Transverse colon (tissue), 4 donors: ENCODE data around the gene G6PC2.

Experiments
- CTCF ChIP-seq, 5 experiments: fragments of 200-600 bp in 3 of 5; fragments of 450-650 bp in 2 of 5; sonication (generic) in 3 of 5; IDR thresholded peaks; 1 replicate in 2 of 5; 2 replicates in 3 of 5; pipeline ENCODE4 v1.5.1; 2016 to 2017; ENCODE audit warnings: antibody characterized with exemption in 5 of 5, inconsistent platforms in 3 of 5, mild to moderate bottlenecking in 2 of 5, moderate library complexity in 1 of 5
- POLR2A ChIP-seq: fragments of 450-650 bp; IDR thresholded peaks from one replicate; pipeline ENCODE4 v1.6.1; 2016; ENCODE audit warnings: antibody characterized with exemption, mild to moderate bottlenecking, moderate library complexity
- POLR2AphosphoS5 ChIP-seq, 3 donors: sonication (generic); formaldehyde crosslinking; IDR thresholded peaks; one replicate each; pipeline ENCODE4 v1.6.1; 2016; ENCODE audit warnings: antibody characterized with exemption in 3 of 3

GRCh38 chr2:168926621-168927386 is 25.7 kb downstream of the G6PC2 start:
- TF ChIP-seq CTCF (IDR thresholded peaks at IDR 0.05) (no peak), POLR2AphosphoS5 (IDR thresholded peaks at IDR 0.05) (no peak), POLR2A (no peak)
